GM19238 (cell line): ENCODE measurements around the gene IPO13.

Experiments used
- DNase-seq: peaks from one replicate; pipeline ENCODE4 v3.0.0; 2011; ENCODE audit warnings: low spot score; ENCODE audit not compliant: insufficient read length

Gene IPO13

DNA sequence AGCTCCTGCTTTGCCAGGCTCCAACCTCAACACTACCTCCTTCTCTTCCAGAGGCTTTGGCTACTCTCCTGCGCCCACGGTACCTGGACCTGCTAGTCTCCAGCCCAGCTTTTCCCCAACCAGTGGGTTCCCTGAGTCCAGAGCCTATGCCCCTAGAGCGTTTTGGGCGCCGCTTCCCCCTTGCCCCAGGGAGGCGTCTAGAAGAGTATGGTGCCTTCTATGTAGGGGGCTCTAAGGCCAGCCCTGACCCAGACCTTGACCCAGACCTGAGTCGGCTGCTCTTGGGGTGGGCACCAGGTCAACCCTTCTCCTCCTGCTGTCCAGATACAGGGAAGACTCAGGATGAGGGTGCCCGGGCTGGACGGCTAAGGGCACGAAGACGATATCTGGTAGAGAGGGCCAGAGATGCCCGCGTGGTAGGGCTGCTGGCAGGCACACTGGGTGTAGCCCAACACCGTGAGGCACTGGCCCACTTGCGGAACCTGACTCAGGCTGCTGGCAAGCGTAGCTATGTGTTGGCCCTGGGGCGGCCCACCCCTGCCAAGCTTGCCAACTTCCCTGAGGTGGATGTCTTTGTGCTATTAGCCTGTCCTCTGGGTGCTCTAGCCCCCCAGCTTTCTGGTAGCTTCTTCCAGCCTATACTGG lies 24.7 kb downstream of the IPO13 start:
- no peak for DNase-seq

DNA sequence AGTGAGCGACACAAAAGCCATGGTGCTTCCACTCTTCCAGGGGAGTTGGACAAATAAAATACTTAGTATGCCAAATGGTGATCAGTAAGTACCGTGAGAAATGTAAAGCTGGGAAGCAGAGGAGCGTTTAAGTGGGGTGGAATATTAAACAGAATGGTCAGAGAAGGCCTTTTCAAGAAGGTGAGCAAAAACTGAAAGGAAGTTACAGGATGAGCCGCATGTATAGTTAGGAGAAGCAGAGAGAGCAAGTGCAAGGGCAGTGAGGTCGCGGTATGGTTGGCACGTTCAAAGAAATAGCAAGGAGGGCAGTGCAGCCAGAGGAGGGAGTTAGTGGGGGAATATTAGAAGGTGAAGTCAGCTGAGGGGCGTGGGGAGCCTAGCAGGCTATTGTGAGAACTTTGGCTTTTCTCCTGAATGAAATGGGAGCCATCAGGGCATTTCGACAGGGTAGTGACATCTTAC lies 27.3 kb downstream of the IPO13 start:
- no peak for DNase-seq

DNA sequence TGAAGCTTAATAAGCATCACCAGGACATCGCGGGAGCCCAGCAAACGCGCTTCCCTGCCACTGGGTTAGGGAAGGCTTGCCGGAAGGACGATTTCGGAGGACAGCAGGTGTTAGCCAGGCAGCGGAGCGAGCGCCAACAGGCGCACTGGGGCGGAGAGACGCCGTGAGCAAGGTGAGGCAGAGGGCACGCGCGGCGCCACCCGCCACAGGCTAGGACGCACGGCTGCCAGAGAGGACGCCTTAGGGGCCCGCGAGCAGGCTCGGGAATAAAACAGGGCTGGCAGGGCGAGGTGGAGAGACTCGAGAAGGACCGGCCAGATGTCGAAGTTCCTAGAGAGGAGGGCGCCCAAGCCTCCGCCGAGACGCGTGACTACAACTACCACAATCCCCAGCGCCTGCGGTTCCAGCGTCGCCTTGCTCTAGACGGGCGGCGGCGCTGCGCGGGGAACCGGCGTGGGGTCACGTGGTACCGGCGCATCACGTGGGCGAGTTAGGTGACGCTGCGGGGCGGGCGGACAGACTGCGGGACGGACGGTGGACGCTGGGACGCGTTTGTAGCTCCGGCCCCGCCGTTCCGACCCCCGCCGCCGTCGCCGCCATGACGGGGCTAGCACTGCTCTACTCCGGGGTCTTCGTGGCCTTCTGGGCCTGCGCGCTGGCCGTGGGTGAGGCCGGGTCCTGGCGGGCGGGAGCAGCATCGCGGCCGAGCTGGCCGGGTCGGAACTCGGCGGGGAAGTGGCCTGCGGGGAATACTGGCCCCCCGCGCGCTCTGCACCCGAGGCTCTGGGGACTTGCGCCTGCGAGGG lies 27.9 kb downstream of the IPO13 start, which contains the start of gene ATP6V0B:
Gene ATP6V0B (plus strand): TSS at position 518 of the 806 bp plus-strand sequence. CDS start 81 bp downstream, at position 599.
- peak; percentile 95 for DNase-seq

DNA sequence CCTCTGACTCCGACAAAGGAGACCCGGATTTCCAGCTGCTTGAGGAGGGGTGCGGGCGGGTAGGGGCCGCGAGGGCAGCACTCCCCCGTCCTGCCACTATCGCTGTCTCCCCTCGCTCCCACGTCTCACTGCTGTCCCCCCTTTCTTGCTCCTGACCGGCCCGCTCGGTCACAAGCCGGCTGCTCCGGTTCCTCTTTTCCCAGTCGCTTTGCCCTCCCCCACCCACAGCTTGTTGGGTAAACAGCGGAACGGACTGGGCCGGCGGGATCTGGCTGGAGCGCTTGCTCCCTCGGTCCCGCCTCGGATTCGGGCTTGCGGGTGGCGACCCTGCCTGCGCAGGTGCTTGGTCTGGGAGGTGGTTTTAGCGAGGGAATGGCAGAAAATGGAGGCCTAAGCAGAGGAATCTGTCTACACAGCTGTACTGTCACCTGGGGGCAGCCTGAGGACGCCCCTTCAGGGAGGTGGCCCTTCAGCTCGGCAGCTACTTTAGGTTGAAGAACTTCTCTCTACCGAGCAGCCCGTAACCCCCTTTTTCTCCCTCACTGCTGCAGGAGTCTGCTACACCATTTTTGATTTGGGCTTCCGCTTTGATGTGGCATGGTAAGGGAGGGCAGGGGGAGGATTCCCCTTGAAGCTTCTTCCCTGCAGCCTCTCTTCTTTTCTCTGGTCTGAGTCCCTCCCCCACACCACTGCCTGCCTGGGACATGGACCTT lies 28.7 kb downstream of the IPO13 start:
- peak; percentile 41 for DNase-seq

DNA sequence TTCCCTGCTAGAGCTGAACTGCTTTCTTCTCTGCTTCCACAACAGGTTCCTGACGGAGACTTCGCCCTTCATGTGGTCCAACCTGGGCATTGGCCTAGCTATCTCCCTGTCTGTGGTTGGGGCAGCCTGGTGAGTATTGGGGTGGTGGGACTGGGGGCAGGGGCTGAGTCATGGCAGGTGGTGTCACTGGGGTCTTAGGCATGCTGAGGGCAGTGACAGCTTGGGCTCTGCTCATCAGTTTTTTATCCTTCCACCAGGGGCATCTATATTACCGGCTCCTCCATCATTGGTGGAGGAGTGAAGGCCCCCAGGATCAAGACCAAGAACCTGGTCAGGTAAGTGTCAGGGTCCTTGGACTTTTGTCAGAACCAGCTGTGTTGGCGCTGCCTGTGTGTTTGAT lies 29.3 kb downstream of the IPO13 start:
- no peak for DNase-seq

DNA sequence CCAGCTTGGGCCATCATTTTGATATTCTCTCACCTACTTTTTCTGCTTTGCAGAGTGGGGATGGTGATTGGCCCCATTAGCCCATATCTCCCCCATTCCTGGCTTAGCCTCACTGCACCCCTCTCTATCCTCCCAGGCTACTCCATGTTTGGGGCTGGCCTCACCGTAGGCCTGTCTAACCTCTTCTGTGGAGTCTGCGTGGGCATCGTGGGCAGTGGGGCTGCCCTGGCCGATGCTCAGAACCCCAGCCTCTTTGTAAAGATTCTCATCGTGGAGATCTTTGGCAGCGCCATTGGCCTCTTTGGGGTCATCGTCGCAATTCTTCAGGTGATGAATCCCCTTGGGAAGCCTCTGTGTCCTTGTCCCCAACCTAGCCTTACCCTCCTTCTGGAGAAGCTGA lies 30.1 kb downstream of the IPO13 start:
- no peak for DNase-seq

DNA sequence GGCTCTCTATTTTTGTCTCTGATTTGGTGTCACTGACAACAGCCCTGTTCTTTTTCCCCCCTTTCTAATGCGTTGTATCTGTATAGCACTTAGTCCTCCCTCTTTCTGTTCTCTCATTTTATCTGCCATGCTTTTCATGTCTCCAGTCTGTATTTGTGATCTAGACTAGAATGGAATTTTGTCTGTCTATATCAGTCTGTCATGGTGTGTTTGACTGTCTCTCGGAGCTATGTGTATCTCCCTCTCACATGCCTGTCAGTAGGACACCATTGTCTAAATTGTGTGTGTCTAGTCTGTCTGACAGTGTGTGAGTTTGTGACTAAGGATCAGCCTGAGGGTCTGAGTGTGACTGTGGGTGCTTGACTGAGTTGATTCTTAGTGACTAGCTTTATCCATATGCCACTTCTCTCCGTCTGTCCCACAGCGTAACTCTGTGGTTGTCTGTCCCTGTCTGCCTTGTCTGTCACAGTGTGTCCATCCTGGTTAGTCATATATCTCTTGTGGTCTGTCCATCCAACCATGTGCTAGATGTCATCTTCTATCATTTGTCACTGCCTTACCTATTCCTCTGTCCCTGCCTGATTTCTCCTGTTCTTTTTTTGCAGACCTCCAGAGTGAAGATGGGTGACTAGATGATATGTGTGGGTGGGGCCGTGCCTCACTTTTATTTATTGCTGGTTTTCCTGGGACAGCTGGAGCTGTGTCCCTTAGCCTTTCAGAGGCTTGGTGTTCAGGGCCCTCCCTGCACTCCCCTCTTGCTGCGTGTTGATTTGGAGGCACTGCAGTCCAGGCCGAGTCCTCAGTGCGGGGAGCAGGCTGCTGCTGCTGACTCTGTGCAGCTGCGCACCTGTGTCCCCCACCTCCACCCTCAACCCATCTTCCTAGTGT lies 30.9 kb downstream of the IPO13 start:
- DNase-seq: no peak

DNA sequence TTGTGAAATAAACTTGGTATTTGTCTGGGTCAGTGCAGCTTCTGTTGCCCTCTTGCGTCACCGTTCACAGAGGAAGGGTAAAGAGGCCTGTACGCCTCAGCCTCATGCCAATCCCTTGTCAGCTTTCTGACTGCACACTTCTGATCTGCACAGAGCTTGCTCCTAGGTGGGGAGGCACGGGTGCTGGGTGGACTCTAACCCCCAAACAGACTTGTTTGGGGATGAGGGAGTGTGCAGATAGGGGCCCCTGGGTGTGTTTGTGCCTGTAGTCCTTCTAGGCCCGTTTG lies 31.5 kb downstream of the IPO13 start:
- no peak for DNase-seq

DNA sequence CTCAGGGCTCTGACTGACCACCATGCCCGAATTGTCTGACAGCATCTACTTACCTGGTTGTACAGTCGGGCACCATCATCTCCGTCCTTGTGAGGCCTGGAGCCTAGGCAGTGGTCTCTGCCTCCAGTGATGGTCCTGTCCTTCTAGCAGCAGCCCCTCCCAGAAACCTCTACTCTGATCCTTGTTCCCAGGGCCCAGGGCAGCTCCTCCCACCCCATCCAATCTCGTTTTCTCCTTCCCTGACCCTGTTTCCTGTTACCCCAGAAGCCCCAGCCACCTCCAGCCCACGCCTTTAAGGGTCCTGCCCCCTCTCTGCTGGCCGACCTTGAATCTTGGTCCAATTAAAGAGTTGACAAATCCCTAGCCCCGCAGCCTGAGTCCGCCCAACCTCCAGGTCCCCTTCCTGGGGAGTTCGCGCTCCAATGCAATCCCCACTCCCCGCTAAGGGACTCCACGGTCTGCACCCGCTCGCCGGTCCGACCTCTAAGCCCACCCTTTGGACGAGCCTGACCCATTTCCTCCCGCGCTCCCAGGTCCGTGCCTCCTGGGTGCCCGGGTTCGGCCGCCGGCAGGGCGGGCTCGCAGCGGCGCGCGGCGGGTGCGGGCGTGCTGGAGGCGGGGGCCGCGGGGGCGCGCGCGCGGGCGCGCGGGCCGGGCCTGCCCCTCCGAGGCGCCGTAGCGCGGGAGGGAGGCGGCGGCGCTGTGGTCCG lies 32.0 kb downstream of the IPO13 start, which contains the start of gene B4GALT2:
Gene B4GALT2 (plus strand): TSS at position 660 of the 710 bp plus-strand sequence. CDS start 1,951 bp downstream, outside the sequence.
- DNase-seq: peak; percentile 84

DNA sequence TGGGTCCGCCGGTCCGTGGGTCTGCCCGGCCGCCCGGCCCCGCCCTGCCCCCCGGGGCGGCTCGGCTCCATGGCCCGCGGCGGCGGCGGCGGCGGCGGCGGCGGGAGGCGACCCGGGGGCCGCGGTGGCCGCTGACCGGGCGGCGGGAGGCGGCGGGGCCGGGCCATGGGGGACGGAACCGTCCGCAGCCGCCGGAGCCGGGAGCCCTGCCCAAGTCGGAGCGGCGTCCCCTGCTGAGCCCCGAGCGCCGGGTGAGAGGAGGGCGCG lies 32.4 kb downstream of the IPO13 start:
- DNase-seq: no peak

DNA sequence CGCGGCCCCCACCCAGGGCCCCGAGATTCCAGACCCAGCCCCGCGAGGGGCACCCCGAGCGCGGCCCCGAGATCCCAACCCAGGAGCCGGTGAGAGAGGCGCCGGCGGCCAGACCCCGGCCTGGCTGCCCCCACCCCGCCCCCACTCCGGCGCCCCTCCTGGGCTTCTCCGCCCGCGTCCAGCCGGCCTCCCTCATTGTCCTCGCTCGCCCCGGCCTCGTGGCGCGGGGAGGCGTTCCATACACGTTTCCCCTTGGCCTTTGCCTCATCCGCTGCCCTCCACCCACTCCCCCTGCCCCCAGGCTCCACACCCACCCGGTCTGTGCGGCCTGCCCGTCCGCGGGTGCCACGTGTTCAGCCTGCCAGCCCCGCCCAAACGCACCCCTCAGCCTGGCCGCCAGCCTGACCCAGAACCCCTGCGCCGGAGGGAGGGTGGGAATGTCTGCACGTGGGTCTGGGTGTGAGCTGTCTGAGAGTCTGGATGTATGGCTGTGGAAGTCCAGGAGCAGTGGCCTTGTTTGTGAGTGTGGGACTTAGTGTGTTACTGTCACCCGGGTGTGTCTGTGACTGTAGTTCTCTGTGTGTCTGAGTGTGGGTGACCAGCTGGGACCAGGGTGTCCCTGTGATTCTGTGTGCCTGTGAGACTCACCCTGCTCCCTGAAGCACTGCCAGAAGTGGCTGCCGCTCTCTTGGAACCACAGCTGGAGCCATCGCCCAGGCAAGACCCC lies 32.9 kb downstream of the IPO13 start:
- DNase-seq: peak; percentile 47

DNA sequence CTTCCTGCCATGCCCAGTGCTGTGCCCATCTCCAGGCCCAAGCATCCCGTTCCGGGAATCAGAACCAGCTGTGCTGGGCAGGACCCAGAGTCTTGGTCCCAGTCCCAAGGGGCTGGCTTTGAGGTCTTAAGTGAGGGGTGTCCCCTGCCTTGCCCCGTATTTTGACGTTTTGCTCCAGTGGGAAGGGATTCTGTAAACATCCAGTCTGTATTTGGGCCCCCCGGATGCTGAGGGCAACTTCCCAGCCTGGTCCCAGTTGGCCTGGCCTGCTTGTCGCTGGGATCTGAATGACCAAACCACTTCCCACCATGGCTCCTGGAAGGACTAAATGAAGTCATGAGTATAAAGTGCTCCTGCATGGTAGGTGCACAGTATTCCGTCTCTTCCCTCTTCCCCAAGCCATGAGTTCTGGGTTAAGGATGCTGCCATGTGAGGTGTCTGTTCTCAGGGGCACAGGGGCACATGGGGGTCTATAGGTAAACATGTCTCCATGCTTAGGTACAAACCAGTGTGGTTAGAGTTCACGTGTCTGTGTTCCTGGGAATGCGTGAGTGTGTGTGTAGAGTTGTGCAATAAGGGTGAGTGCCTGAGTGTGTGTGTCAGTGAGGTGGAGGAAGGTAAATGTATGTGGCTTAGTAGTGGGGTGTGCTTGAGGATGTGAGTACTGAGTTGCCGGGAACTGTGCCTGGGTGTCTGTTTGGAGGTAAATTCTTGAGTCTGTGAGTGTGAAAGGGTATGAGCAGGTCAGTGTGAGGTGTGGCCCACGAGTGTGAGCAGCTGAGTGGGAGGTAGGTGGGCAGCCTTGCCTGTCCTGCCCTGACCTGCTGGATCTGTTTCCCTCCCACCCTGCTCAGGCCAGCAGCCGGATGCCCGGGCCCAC lies 33.7 kb downstream of the IPO13 start:
- DNase-seq: no peak

DNA sequence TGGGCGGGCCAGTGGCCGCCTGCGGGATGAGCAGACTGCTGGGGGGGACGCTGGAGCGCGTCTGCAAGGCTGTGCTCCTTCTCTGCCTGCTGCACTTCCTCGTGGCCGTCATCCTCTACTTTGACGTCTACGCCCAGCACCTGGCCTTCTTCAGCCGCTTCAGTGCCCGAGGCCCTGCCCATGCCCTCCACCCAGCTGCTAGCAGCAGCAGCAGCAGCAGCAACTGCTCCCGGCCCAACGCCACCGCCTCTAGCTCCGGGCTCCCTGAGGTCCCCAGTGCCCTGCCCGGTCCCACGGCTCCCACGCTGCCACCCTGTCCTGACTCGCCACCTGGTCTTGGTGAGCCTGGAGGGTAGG lies 34.4 kb downstream of the IPO13 start:
- no peak for DNase-seq

DNA sequence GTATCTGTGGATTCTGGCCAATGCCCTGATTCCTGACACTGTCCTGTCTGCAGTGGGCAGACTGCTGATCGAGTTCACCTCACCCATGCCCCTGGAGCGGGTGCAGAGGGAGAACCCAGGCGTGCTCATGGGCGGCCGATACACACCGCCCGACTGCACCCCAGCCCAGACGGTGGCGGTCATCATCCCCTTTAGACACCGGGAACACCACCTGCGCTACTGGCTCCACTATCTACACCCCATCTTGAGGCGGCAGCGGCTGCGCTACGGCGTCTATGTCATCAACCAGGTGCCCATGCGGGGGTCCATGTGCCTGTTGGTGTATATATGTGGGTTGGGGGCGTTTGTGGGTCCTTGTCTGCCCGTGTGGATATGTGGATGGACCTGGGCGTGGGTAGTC lies 34.9 kb downstream of the IPO13 start:
- DNase-seq: no peak

DNA sequence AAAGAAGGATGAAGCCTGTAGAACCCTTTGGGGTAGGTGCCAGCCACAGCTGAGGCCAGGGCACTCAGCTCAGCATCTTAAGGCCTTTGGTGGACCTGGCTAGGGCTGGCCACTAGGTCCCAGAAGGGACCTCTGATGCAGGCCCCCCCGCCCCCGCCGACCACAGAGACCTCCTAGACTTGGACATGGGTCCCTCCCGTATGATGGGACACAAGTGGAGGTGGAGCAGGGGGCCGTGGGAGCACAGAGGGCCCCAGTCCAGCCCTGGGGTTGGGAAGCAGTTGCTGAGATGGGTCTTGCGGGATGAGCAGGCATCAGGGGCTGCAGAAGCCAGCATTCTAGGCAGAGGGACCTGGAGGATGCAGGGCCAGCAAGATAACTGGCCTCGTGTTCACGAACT lies 35.5 kb downstream of the IPO13 start:
- no peak for DNase-seq

DNA sequence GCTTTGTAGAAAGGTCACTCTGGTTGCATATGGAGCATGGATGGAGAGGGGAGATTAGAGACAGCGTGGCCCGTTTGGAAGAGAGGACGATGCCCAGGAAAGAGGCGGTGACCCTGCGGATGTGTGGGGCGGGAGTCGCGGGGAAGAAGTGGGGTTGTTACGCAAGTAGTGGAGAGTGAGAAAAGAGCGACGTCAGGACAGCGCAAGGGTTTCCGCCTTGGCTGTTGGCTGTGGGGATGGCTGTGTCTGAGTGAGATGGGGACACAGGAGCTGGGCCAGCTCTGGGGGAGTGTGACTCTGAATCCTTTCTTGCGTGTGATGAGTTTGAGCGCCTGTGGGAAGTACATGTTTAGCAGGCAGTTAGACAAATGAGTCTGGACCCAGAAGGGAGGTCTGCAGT lies 36.1 kb downstream of the IPO13 start:
- DNase-seq: no peak

DNA sequence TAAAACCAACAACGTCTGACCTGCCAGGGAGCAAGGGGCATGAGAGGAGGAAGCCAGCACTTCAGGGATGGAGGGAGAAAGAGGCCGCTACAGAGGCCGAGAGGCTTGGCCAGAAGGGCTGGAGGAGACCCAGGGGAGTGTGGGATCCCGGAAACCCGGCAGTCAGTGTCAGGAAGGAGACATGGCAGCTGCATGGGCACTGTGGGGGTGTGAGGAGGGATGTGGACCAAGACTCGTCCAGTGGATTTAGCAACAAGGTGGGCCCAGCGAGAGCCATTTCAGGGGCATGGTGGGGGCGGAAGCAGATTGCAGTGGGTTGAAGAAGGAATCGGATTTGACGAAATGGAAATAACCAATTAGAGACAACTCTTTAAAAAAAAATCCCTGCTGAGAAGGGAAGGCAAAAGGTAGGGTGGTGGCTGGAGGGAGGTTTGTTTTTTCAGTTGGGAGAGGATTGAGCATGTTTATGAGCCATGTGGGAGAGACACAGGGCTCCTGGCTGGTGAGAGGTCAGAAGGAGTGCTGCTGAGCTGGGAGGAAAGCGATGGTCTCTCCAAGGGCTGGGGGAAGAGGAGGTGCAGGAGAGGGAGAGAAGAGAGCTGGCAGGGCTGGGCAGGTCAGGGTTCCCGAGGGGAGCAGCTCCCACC lies 36.6 kb downstream of the IPO13 start:
- no peak for DNase-seq

DNA sequence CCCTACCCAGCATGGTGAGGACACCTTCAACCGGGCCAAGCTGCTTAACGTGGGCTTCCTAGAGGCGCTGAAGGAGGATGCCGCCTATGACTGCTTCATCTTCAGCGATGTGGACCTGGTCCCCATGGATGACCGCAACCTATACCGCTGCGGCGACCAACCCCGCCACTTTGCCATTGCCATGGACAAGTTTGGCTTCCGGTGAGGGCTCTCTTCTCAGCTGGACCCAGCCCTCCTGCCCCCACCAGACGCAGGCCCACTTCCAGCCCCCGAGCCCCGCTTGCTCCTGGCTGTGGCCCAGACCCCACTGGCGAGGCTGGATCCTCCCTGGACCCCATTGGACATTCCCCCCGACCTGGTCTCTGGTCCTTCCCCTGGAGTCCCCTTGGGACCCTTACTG lies 38.1 kb downstream of the IPO13 start:
- DNase-seq: no peak
